ENCODE measurements around the gene LYPLA2.
"Not testable (repeated sequence)": the region's sequence is repeated elsewhere in the genome, so short reads cannot be mapped to it uniquely, and the experiment has no call there.

LYPLA2 gene

GRCh38 chr1:23801338-23801748, 10.4 kb downstream of the LYPLA2 start:
- DNase-seq = no peak

GRCh38 chr1:23801876-23802275, 10.9 kb downstream of the LYPLA2 start:
- no peak for DNase-seq

GRCh38 chr1:23802809-23803342, 11.9 kb downstream of the LYPLA2 start:
- DNase-seq = not testable (repeated sequence)

GRCh38 chr1:23803674-23804073, 12.7 kb downstream of the LYPLA2 start:
- no peak for DNase-seq

GRCh38 chr1:23804183-23804835, 13.4 kb downstream of the LYPLA2 start:
- DNase-seq = no peak

- no peak for DNase-seq
Observed at GRCh38 chr1:23805025-23805424, 14.1 kb downstream of the LYPLA2 start.

GRCh38 chr1:23806280-23806679, 15.3 kb downstream of the LYPLA2 start:
- DNase-seq = no peak

- DNase-seq = no peak
Observed at GRCh38 chr1:23807453-23807852, 16.5 kb downstream of the LYPLA2 start.

- DNase-seq = peak; percentile 82
Observed at GRCh38 chr1:23809751-23810171, 18.8 kb downstream of the LYPLA2 start.

GRCh38 chr1:23810818-23811540, 20.0 kb downstream of the LYPLA2 start:
- DNase-seq = peak; percentile 48

- no peak for DNase-seq
Observed at GRCh38 chr1:23814016-23814415, 23.1 kb downstream of the LYPLA2 start.

GRCh38 chr1:23816361-23816760, 25.4 kb downstream of the LYPLA2 start:
- no peak for DNase-seq

GRCh38 chr1:23816906-23817305, 26.0 kb downstream of the LYPLA2 start:
- DNase-seq = no peak

GRCh38 chr1:23817633-23818032, 26.7 kb downstream of the LYPLA2 start:
- DNase-seq = no peak

GRCh38 chr1:23823767-23824166, 32.8 kb downstream of the LYPLA2 start:
- DNase-seq = no peak

- no peak for DNase-seq
Observed at GRCh38 chr1:23824711-23825075, 33.7 kb downstream of the LYPLA2 start.

- DNase-seq = peak; percentile 88
Observed at GRCh38 chr1:23825076-23825761, 34.3 kb downstream of the LYPLA2 start, which contains the start of gene HMGCL. Gene HMGCL, minus strand, starts transcription at chr1:23825429. Its CDS starts 14 bp downstream, at chr1:23825415.

GRCh38 chr1:23825762-23826522, 35.0 kb downstream of the LYPLA2 start:
- DNase-seq = no peak

- DNase-seq = not testable (repeated sequence)
Observed at GRCh38 chr1:23826590-23826989, 35.6 kb downstream of the LYPLA2 start.

GRCh38 chr1:23827717-23828116, 36.8 kb downstream of the LYPLA2 start:
- no peak for DNase-seq

- DNase-seq = not testable (repeated sequence)
Observed at GRCh38 chr1:23834156-23834555, 43.2 kb downstream of the LYPLA2 start.

GRCh38 chr1:23836037-23836436, 45.1 kb downstream of the LYPLA2 start:
- DNase-seq = no peak

GRCh38 chr1:23837908-23838307, 47.0 kb downstream of the LYPLA2 start:
- no peak for DNase-seq
